Ishikawa (cell line): ENCODE data around the gene PTPN22.

Source experiments
- CEBPB ChIP-seq: IDR thresholded peaks from 2 replicates; pipeline ENCODE4 v1.6.1; 2012
- EP300 ChIP-seq: IDR thresholded peaks from 2 replicates; pipeline ENCODE4 v1.6.1; 2012; ENCODE audit warnings: borderline replicate concordance
- MAX ChIP-seq: IDR thresholded peaks from 2 replicates; pipeline ENCODE4 v1.6.1; 2012
- RAD21 ChIP-seq: IDR thresholded peaks from 2 replicates; pipeline ENCODE4 v1.6.1; 2012; ENCODE audit warnings: low read depth
- TAF1 ChIP-seq: IDR thresholded peaks from 2 replicates; pipeline ENCODE4 v1.6.1; 2012; ENCODE audit warnings: low read depth, mild to moderate bottlenecking
- TCF12 ChIP-seq: IDR thresholded peaks from 2 replicates; pipeline ENCODE4 v1.6.1; 2012; ENCODE audit warnings: low read depth
- YY1 ChIP-seq: IDR thresholded peaks from 2 replicates; pipeline ENCODE4 v1.6.1; 2012; ENCODE audit warnings: low read depth
- ZBTB7A ChIP-seq: IDR thresholded peaks from 2 replicates; pipeline ENCODE4 v1.6.1; 2012; ENCODE audit warnings: low read depth

- no peak for TF ChIP-seq MAX
- no peak for TF ChIP-seq CEBPB
- TF ChIP-seq EP300, result no peak
- TF ChIP-seq TCF12, result no peak
- no peak for TF ChIP-seq ZBTB7A
- no peak for TF ChIP-seq YY1
- TF ChIP-seq RAD21, result no peak
- TF ChIP-seq TAF1, result no peak
These were observed 21.8 kb upstream of the PTPN22 start for GRCh38 chr1:113893267-113893666.
